Mesendoderm (in vitro differentiated cells): Measurements from ENCODE around the gene BAAT.

ENCODE experiments used
- DNase-seq: peaks from one replicate; pipeline ENCODE4 v3.0.0; 2013
- H2AK5ac ChIP-seq: 2 replicates; pipeline ENCODE4 v1.6.1; 2013; ENCODE audit warnings: low read length, inconsistent platforms
- H2BK120ac ChIP-seq: 2 replicates; pipeline ENCODE4 v1.6.1; 2013; ENCODE audit warnings: low read depth, mild to moderate bottlenecking, low read length, moderate library complexity, mixed read lengths
- H2BK15ac ChIP-seq: replicated peaks from 2 replicates; pipeline ENCODE4 v1.6.1; 2013; ENCODE audit warnings: low read depth, mild to moderate bottlenecking, moderate library complexity
- H2BK5ac ChIP-seq: 2 replicates; pipeline ENCODE4 v1.6.1; 2013; ENCODE audit warnings: low read length, inconsistent platforms
- H3K18ac ChIP-seq: 2 replicates; pipeline ENCODE4 v1.6.1; 2013; ENCODE audit warnings: mild to moderate bottlenecking, low read length, mixed read lengths
- H3K23ac ChIP-seq: one replicate; pipeline ENCODE4 v1.6.1; 2013; ENCODE audit warnings: low read length
- H3K27ac ChIP-seq: 2 replicates; pipeline ENCODE4 v1.5.1; 2013; ENCODE audit warnings: low read depth, mild to moderate bottlenecking, inconsistent platforms, low read length, moderate library complexity
- H3K27me3 ChIP-seq: 2 replicates; pipeline ENCODE4 v1.6.1; 2013; ENCODE audit warnings: low read length, control low read depth, mild to moderate bottlenecking, inconsistent platforms; ENCODE audit not compliant: insufficient read depth, poor library complexity
- H3K36me3 ChIP-seq: 2 replicates; pipeline ENCODE4 v1.6.1; 2013; ENCODE audit warnings: low read length, inconsistent platforms; ENCODE audit not compliant: control insufficient read depth, insufficient read depth
- H3K4ac ChIP-seq: one replicate; pipeline ENCODE4 v1.6.1; 2013; ENCODE audit warnings: low read depth, mild to moderate bottlenecking, low read length, moderate library complexity
- H3K4me1 ChIP-seq: 2 replicates; pipeline ENCODE4 v1.6.1; 2013; ENCODE audit warnings: low read depth, low read length, inconsistent platforms; ENCODE audit not compliant: control insufficient read depth
- H3K4me2 ChIP-seq: 2 replicates; pipeline ENCODE4 v1.6.1; 2013; ENCODE audit warnings: low read length
- H3K4me3 ChIP-seq: 2 replicates; pipeline ENCODE4 v1.5.1; 2013; ENCODE audit warnings: mild to moderate bottlenecking, low read length
- H3K56ac ChIP-seq: one replicate; pipeline ENCODE4 v1.6.1; 2013; ENCODE audit warnings: low read length
- H3K79me1 ChIP-seq: 2 replicates; pipeline ENCODE4 v1.6.1; 2013; ENCODE audit warnings: low read length, inconsistent platforms
- H3K79me2 ChIP-seq: 2 replicates; pipeline ENCODE4 v1.6.1; 2013; ENCODE audit warnings: mild to moderate bottlenecking, low read length; ENCODE audit not compliant: control insufficient read depth, insufficient read depth
- H3K9ac ChIP-seq: 2 replicates; pipeline ENCODE4 v1.6.1; 2013; ENCODE audit warnings: low read length, inconsistent platforms
- H4K5ac ChIP-seq: one replicate; pipeline ENCODE4 v1.6.1; 2013; ENCODE audit warnings: low read length
- H4K8ac ChIP-seq: one replicate; pipeline ENCODE4 v1.6.1; 2013; ENCODE audit warnings: low read depth, mild to moderate bottlenecking, control low read depth, low read length, moderate library complexity
- WGBS: extraction: QIAGEN DNeasy Blood & Tissue Kit; methylation state at CpG from one replicate; pipeline ENCODE4 v1.1.7; 2013; ENCODE audit warnings: low lambda C conversion rate, missing lambda C conversion rate; ENCODE audit not compliant: insufficient coverage; ENCODE audit errors: extremely low coverage; 5-methylcytosine and 5-hydroxymethylcytosine counted together

Gene BAAT

GRCh38 chr9:101323129-101323528 lies 61.7 kb downstream of the BAAT start:
- H3K4me2 ChIP-seq, result no peak overlapping the region
- H2BK120ac ChIP-seq, result no peak overlapping the region
- H4K8ac ChIP-seq, result no peak overlapping the region
- no peak overlapping the region for H3K4ac ChIP-seq
- H3K23ac ChIP-seq, result no peak overlapping the region
- no CpG with 5 or more reads among the region's 3 CpGs for WGBS
- H3K18ac ChIP-seq, result no peak overlapping the region
- no peak overlapping the region for H2BK15ac ChIP-seq
- no peaks in the 10 kb centered on the region for H3K36me3 ChIP-seq
- H2AK5ac ChIP-seq, result no peak overlapping the region
- H3K79me1 ChIP-seq, result no peaks in the 10 kb centered on the region
- H2BK5ac ChIP-seq, result no peak overlapping the region
- no peaks in the 10 kb centered on the region for H3K27me3 ChIP-seq
- no peak overlapping the region for H3K27ac ChIP-seq
- no peaks in the 10 kb centered on the region for H3K4me1 ChIP-seq
- no peak overlapping the region for H4K5ac ChIP-seq
- no peak overlapping the region for H3K9ac ChIP-seq
- no peak overlapping the region for H3K56ac ChIP-seq
- no peak overlapping the region for H3K4me3 ChIP-seq
- no peaks in the 10 kb centered on the region for H3K79me2 ChIP-seq
- no peak for DNase-seq

- no peak overlapping the region for H2BK15ac ChIP-seq
- H2BK5ac ChIP-seq, result no peak overlapping the region
- H2AK5ac ChIP-seq, result no peak overlapping the region
- no peaks in the 10 kb centered on the region for H3K79me2 ChIP-seq
- H3K27ac ChIP-seq, result no peak overlapping the region
- no peak overlapping the region for H3K4me3 ChIP-seq
- no peak overlapping the region for H3K23ac ChIP-seq
- no peak overlapping the region for H2BK120ac ChIP-seq
- H4K5ac ChIP-seq, result no peak overlapping the region
- H4K8ac ChIP-seq, result no peak overlapping the region
- no peak overlapping the region for H3K18ac ChIP-seq
- no peaks in the 10 kb centered on the region for H3K27me3 ChIP-seq
- no peak for DNase-seq
- no peak overlapping the region for H3K9ac ChIP-seq
- no peaks in the 10 kb centered on the region for H3K36me3 ChIP-seq
- no peak overlapping the region for H3K56ac ChIP-seq
- no peak overlapping the region for H3K4me2 ChIP-seq
- no peaks in the 10 kb centered on the region for H3K79me1 ChIP-seq
- H3K4me1 ChIP-seq, result no peaks in the 10 kb centered on the region
- H3K4ac ChIP-seq, result no peak overlapping the region
Observed at GRCh38 chr9:101317735-101318134, 67.1 kb downstream of the BAAT start.

- Histone ChIP-seq H3K27me3 (no peaks in the 10 kb centered on the region), H3K27ac (no peak overlapping the region), H3K4me2 (no peak overlapping the region), H2BK120ac (no peak overlapping the region), H3K4me1 (no peaks in the 10 kb centered on the region), H3K36me3 (no peaks in the 10 kb centered on the region), H3K79me2 (no peaks in the 10 kb centered on the region), H3K4ac (no peak overlapping the region), H2AK5ac (no peak overlapping the region), H3K18ac (no peak overlapping the region), H3K79me1 (no peaks in the 10 kb centered on the region), H3K56ac (no peak overlapping the region), H4K8ac (no peak overlapping the region), H4K5ac (no peak overlapping the region), H2BK15ac (no peak overlapping the region), H3K4me3 (no peak overlapping the region), H2BK5ac (no peak overlapping the region), H3K23ac (no peak overlapping the region), H3K9ac (no peak overlapping the region)
- DNase-seq, result no peak
- WGBS, result no CpG with 5 or more reads among the region's 2 CpGs
Observed at GRCh38 chr9:101315112-101315450, 69.7 kb downstream of the BAAT start.

- Histone ChIP-seq H3K27me3 (no peaks in the 10 kb centered on the region), H3K36me3 (no peaks in the 10 kb centered on the region), H3K18ac (no peak overlapping the region), H2BK120ac (no peak overlapping the region), H2BK15ac (no peak overlapping the region), H3K9ac (no peak overlapping the region), H3K56ac (no peak overlapping the region), H3K23ac (no peak overlapping the region), H4K8ac (no peak overlapping the region), H3K27ac (no peak overlapping the region), H3K4me2 (no peak overlapping the region), H3K4ac (no peak overlapping the region), H2AK5ac (no peak overlapping the region), H2BK5ac (no peak overlapping the region), H3K79me2 (no peaks in the 10 kb centered on the region), H3K79me1 (no peaks in the 10 kb centered on the region), H4K5ac (no peak overlapping the region), H3K4me3 (no peak overlapping the region), H3K4me1 (no peaks in the 10 kb centered on the region)
- DNase-seq, result no peak
- WGBS, result no CpG with 5 or more reads among the region's 8 CpGs
Observed at GRCh38 chr9:101312661-101313060, 72.1 kb downstream of the BAAT start.

- no CpG with 5 or more reads among the region's 4 CpGs for WGBS
- no peak overlapping the region for H2BK5ac ChIP-seq
- H3K36me3 ChIP-seq, result no peaks in the 10 kb centered on the region
- H3K4me2 ChIP-seq, result no peak overlapping the region
- H2BK15ac ChIP-seq, result no peak overlapping the region
- H3K4ac ChIP-seq, result no peak overlapping the region
- H3K79me1 ChIP-seq, result no peaks in the 10 kb centered on the region
- no peak overlapping the region for H3K4me3 ChIP-seq
- H3K23ac ChIP-seq, result no peak overlapping the region
- no peak overlapping the region for H3K9ac ChIP-seq
- H3K56ac ChIP-seq, result no peak overlapping the region
- no peaks in the 10 kb centered on the region for H3K79me2 ChIP-seq
- no peak overlapping the region for H4K5ac ChIP-seq
- peak; percentile 86 for DNase-seq
- no peak overlapping the region for H3K18ac ChIP-seq
- H4K8ac ChIP-seq, result no peak overlapping the region
- no peak overlapping the region for H3K27ac ChIP-seq
- no peaks in the 10 kb centered on the region for H3K27me3 ChIP-seq
- no peaks in the 10 kb centered on the region for H3K4me1 ChIP-seq
- no peak overlapping the region for H2BK120ac ChIP-seq
- H2AK5ac ChIP-seq, result no peak overlapping the region
Observed at GRCh38 chr9:101311758-101312420, 72.9 kb downstream of the BAAT start.

- no peaks in the 10 kb centered on the region for H3K79me1 ChIP-seq
- no peak overlapping the region for H3K18ac ChIP-seq
- no peak overlapping the region for H3K27ac ChIP-seq
- H3K4ac ChIP-seq, result no peak overlapping the region
- no peak overlapping the region for H3K4me2 ChIP-seq
- H2BK120ac ChIP-seq, result no peak overlapping the region
- H4K8ac ChIP-seq, result no peak overlapping the region
- H2BK15ac ChIP-seq, result no peak overlapping the region
- H3K79me2 ChIP-seq, result no peaks in the 10 kb centered on the region
- no peak for DNase-seq
- H2BK5ac ChIP-seq, result no peak overlapping the region
- H3K27me3 ChIP-seq, result no peaks in the 10 kb centered on the region
- no peaks in the 10 kb centered on the region for H3K36me3 ChIP-seq
- no CpG with 5 or more reads among the region's 2 CpGs for WGBS
- H3K56ac ChIP-seq, result no peak overlapping the region
- no peak overlapping the region for H3K23ac ChIP-seq
- H3K4me1 ChIP-seq, result no peaks in the 10 kb centered on the region
- H4K5ac ChIP-seq, result no peak overlapping the region
- H3K4me3 ChIP-seq, result no peak overlapping the region
- H2AK5ac ChIP-seq, result no peak overlapping the region
- no peak overlapping the region for H3K9ac ChIP-seq
Observed at GRCh38 chr9:101311191-101311590, 73.6 kb downstream of the BAAT start.
